A673 (cell line): ENCODE measurements around the gene BCL2L1. TPM values are rescaled to one million over a fixed set of nuclear protein-coding genes. Genes with fewer than 3 reads are reported as not detected.

Source experiments
- BruUV-seq: library from RNA; stranded (reverse); fragments of 400-500 nt; replicated peaks from 2 replicates; lab custom pipeline; 2021; lab: Mats Ljungman, UMichigan
- CTCF ChIA-PET: fragments of 300-600 bp; sonication (Branson Sonifier 250); formaldehyde crosslinking; loops from one replicate; lab custom pipeline; 2022; ENCODE audit warnings: antibody characterized with exemption; lab: Charles Lee
- POLR2A ChIA-PET: fragments of 300-600 bp; sonication (Branson Sonifier 250); formaldehyde crosslinking; loops from one replicate; lab custom pipeline; 2022; ENCODE audit warnings: antibody characterized with exemption; ENCODE audit not compliant: low non-redundant PET; lab: Charles Lee
- DNase-seq: peaks from one replicate; pipeline ENCODE4 v3.0.0-alpha.2; 2015; ENCODE audit warnings: low spot score
- H3K27ac ChIP-seq: fragments of 200-600 bp; sonication (generic); 2 replicates; pipeline ENCODE4 v1.5.1; 2016; ENCODE audit warnings: mixed run types, low read depth, mild to moderate bottlenecking, mixed read lengths, antibody characterized with exemption, low read length; ENCODE audit not compliant: poor library complexity, severe bottlenecking
- H3K27me3 ChIP-seq: fragments of 200-600 bp; sonication (generic); replicated peaks from 2 replicates; pipeline ENCODE4 v1.6.1; 2017; ENCODE audit warnings: mixed run types, low read depth, mild to moderate bottlenecking, mixed read lengths, antibody characterized with exemption, low read length; ENCODE audit not compliant: insufficient read depth, poor library complexity
- H3K36me3 ChIP-seq: fragments of 200-600 bp; sonication (generic); 2 replicates; pipeline ENCODE4 v1.6.1; 2016; ENCODE audit warnings: mixed run types, mild to moderate bottlenecking, mixed read lengths, antibody characterized with exemption, low read length; ENCODE audit not compliant: insufficient read depth, poor library complexity, severe bottlenecking
- H3K4me1 ChIP-seq: fragments of 200-600 bp; sonication (generic); 2 replicates; pipeline ENCODE4 v1.6.1; 2017; ENCODE audit warnings: mixed run types, mild to moderate bottlenecking, mixed read lengths, antibody characterized with exemption, low read length; ENCODE audit not compliant: insufficient read depth, poor library complexity, severe bottlenecking
- H3K4me3 ChIP-seq: fragments of 200-600 bp; sonication (generic); 2 replicates; pipeline ENCODE4 v1.5.1; 2016; ENCODE audit warnings: low read depth, mixed run types, mild to moderate bottlenecking, mixed read lengths, low read length; ENCODE audit not compliant: poor library complexity, severe bottlenecking
- H3K9me3 ChIP-seq: fragments of 200-600 bp; sonication (generic); 2 replicates; pipeline ENCODE4 v1.6.1; 2016; ENCODE audit warnings: mixed run types, low read depth, mild to moderate bottlenecking, mixed read lengths, antibody characterized with exemption, low read length; ENCODE audit not compliant: poor library complexity, severe bottlenecking
- CTCF ChIP-seq: fragments of 300-800, 200-600 bp; sonication (generic); conservative IDR thresholded peaks from 2 replicates; pipeline ENCODE4 v1.5.1; 2017; ENCODE audit warnings: low read depth, mild to moderate bottlenecking, antibody characterized with exemption, low read length, moderate library complexity, mixed read lengths
- EZH2 ChIP-seq: fragments of 200-600 bp; sonication (generic); IDR thresholded peaks from 2 replicates; pipeline ENCODE4 v1.6.1; 2017; ENCODE audit warnings: borderline replicate concordance, low read depth, mild to moderate bottlenecking, mixed read lengths, antibody characterized with exemption, low read length; ENCODE audit not compliant: poor library complexity, severe bottlenecking
- intact Hi-C: fragments of 100-400 bp; cut with micrococcal nuclease; formaldehyde crosslinking; loops from one replicate; pipeline ENCODE4 v1.10.0; 2022; ENCODE audit not compliant: unreplicated experiment
- total RNA-seq: library from RNA; stranded (reverse); gene quantifications from 2 replicates; pipeline ENCODE4 v1.2.3, GENCODE V29; 2021

Gene BCL2L1
- total RNA-seq, 1 experiment from 2014 or later: 47.8 TPM

DNA sequence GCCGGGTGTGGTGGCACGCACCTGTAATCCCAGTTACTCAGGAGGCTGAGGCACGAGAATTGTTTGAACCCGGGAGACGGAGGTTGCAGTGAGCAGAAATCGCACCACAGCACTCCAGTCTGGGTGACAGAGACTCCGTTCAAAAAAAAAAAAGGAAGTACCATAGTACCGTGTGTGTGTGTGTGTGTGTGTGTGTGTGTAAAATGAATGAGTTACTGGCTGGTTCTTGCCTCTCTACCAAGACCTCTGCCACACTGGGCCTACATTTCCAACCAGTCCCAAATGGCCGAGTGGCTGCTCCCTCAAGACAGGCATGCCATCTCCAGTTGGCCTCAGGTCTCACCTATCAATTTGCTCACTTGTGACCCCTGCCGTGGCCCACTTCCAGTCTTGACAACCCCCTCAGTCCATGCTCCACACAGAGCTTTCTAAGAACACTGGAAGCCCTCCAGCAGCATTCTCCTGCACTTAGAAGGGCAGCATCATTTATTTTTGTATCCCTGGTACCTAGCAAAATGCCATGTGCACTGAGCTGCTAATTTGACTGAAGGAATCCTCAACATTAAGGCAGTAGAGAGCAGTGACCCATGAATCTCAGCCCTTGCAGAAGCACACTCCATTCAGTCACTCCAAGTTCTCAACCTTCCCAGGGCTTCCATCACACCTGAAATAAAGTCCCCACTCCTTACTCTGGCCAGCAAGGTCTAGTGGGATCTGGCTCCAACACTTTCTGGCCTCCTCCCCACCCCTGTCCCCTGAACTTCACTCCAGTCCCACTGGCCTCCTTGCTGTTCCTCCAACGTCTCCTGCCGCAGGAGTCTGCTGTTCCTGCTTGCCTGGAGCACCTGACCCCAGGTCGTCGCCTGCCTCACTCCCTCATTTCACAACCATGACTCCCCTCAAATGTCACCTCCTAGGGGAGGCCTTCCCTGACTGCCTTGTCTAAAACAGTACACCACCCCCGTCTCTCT is 55.1 kb downstream of the BCL2L1 start:
- H3K36me3 ChIP-seq: peaks cover 9% of the 10 kb centered on the region

GRCh38 chr20:31666258-31667042 is 56.2 kb downstream of the BCL2L1 start:
- Histone ChIP-seq H3K36me3 (peaks cover 9% of the 10 kb centered on the region), H3K27ac (peak overlapping the region; percentile 23), H3K4me1 (peaks cover 10% of the 10 kb centered on the region), H3K9me3 (no peaks in the 10 kb centered on the region), H3K27me3 (no peaks in the 10 kb centered on the region), H3K4me3 (no peak overlapping the region)
- no TSS peak for BruUV-seq
- TF ChIP-seq EZH2 (no peak), CTCF (no peak)
- ChIA-PET POLR2A (no interaction called here), CTCF (interaction anchor here (0.6 kb wide), 1 partner anchor 25 kb away, joined by 3 read pairs; no protein-coding TSS in a partner anchor)
- intact Hi-C loops: loop anchor here (2.0 kb wide), 1 partner anchor 46 kb away; no protein-coding TSS in a partner anchor
- no peak for DNase-seq

More for the DNA sequence above, 55.1 kb downstream of the BCL2L1 start:
- no peaks in the 10 kb centered on the region for H3K27me3 ChIP-seq
- TF ChIP-seq CTCF (no peak), EZH2 (no peak)
- BruUV-seq: no TSS peak
- intact Hi-C loops: loop anchor here (2.0 kb wide), 1 partner anchor 45 kb away; no protein-coding TSS in a partner anchor
- H3K9me3 ChIP-seq: no peaks in the 10 kb centered on the region
- H3K4me1 ChIP-seq: peaks cover 1% of the 10 kb centered on the region
- ChIA-PET POLR2A (no interaction called here), CTCF (interaction anchor here (0.6 kb wide), 1 partner anchor 26 kb away, joined by 3 read pairs; no protein-coding TSS in a partner anchor)
- H3K27ac ChIP-seq: no peak overlapping the region
- no peak for DNase-seq
- H3K4me3 ChIP-seq: no peak overlapping the region

GRCh38 chr20:31665753-31666152 is 56.9 kb downstream of the BCL2L1 start:
- Histone ChIP-seq H3K36me3 (peaks cover 9% of the 10 kb centered on the region), H3K27me3 (no peaks in the 10 kb centered on the region), H3K4me3 (no peak overlapping the region), H3K27ac (no peak overlapping the region), H3K9me3 (no peaks in the 10 kb centered on the region), H3K4me1 (peaks cover 10% of the 10 kb centered on the region)
- DNase-seq: no peak
- no peak for TF ChIP-seq CTCF
- no peak for TF ChIP-seq EZH2
- intact Hi-C loops: loop anchor here (2.0 kb wide), 1 partner anchor 47 kb away; no protein-coding TSS in a partner anchor
- BruUV-seq: no TSS peak
- POLR2A ChIA-PET: no interaction called here
- CTCF ChIA-PET: interaction anchor here (2.2 kb wide), 1 partner anchor 58 kb away, joined by 14 read pairs; no protein-coding TSS in a partner anchor
